Measurements from ENCODE around the gene RASGRP2. TPM values are rescaled to one million over a fixed set of nuclear protein-coding genes. Genes with fewer than 3 reads are reported as not detected.
A peak's percentile ranks its signal among the peaks of the same experiment; 100 is the strongest.

The RASGRP2 gene
- total RNA-seq, 1 experiment from 2014 or later = 26.9 TPM

- Histone ChIP-seq H3K4ac (ENCODE audit: low read depth, low read length) (no peak overlapping the region), H3K79me2 (ENCODE audit: insufficient read depth, low read length) (no peaks in the 10 kb centered on the region), H3K18ac (ENCODE audit: insufficient read length, low read depth, low read length) (no peak overlapping the region), H3K9ac (ENCODE audit: extremely low read depth, insufficient read length, low read length) (no peak overlapping the region), H2BK120ac (ENCODE audit: low read depth, low read length, poor library complexity, severe bottlenecking) (no peak overlapping the region), H3K79me1 (ENCODE audit: insufficient read depth, low read depth, low read length, poor library complexity, severe bottlenecking) (no peaks in the 10 kb centered on the region), H3K9me3 (ENCODE audit: control insufficient read depth, low read depth, low read length) (no peaks in the 10 kb centered on the region), H2AFZ (ENCODE audit: low read length) (no peak overlapping the region), H3K56ac (ENCODE audit: insufficient read length, low read depth, low read length) (no peak overlapping the region), H2BK20ac (ENCODE audit: low read depth, low read length, poor library complexity, severe bottlenecking) (no peak overlapping the region), H3K27ac (ENCODE audit: insufficient read length, low read depth, low read length) (no peak overlapping the region), H2BK15ac (ENCODE audit: low read depth, low read length) (no peak overlapping the region), H3K14ac (ENCODE audit: insufficient read depth, low read length) (no peak overlapping the region), H2BK12ac (ENCODE audit: insufficient read length, low read depth, low read length) (no peak overlapping the region), H3K4me1 (ENCODE audit: insufficient read depth, low read length) (peaks cover 11% of the 10 kb centered on the region; the same call in 1 of the 2 replicates), H4K5ac (ENCODE audit: insufficient read length, low read depth, low read length) (no peak overlapping the region), H3K4me2 (ENCODE audit: insufficient read depth, insufficient read length, low read length) (no peak overlapping the region), H3T11ph (ENCODE audit: low read length) (no peak overlapping the region), H4K8ac (replicated peaks; ENCODE audit: insufficient read length, low read depth, low read length) (no peak overlapping the region), H3K27me3 (ENCODE audit: insufficient read depth, low read length) (peaks cover 9% of the 10 kb centered on the region; the same call in 1 of the 2 replicates), H4K20me1 (ENCODE audit: control insufficient read depth, insufficient read depth, insufficient read length) (no peaks in the 10 kb centered on the region), H3K23me2 (ENCODE audit: insufficient read length, low read depth, low read length, poor library complexity, severe bottlenecking) (peaks cover 6% of the 10 kb centered on the region), H2BK5ac (ENCODE audit: insufficient read length, low read length) (no peak overlapping the region), H2AK5ac (ENCODE audit: insufficient read length, low read length) (no peak overlapping the region), H3K23ac (ENCODE audit: insufficient read length, low read depth, low read length) (no peak overlapping the region), H4K91ac (ENCODE audit: insufficient read length, low read depth, low read length) (no peak overlapping the region)
- DNase-seq = peak; percentile 69
- peaks cover 20 to 63% of the 10 kb centered on the region in 2 experiments for H3K4me1 Mint-ChIP-seq
- no CpG with 5 or more reads among the region's 39 CpGs for WGBS (ENCODE audit: extremely low coverage, insufficient read length, low lambda C conversion rate)
- H3K27me3 Mint-ChIP-seq (ENCODE audit: low read depth) = peaks cover 91% of the 10 kb centered on the region
- H3K36me3 Mint-ChIP-seq (ENCODE audit: insufficient read depth in 1 of 3, low read depth in 3 of 3) = no peaks in the 10 kb centered on the region
- no peaks in the 10 kb centered on the region; a peak in 2 of 5 replicates for H3K9me3 Mint-ChIP-seq
- TF ChIP-seq CTCF (conservative IDR thresholded peaks at IDR 0.05) = no peak
- no peak overlapping the region for H3K27ac Mint-ChIP-seq
- H3K4me3 Mint-ChIP-seq = peak overlapping the region; percentile 50 to 79
Measured at GRCh38 chr11:64713781-64714363, 30.1 kb downstream of the RASGRP2 start.
